GM12878 (cell line): Measurements from ENCODE around the gene RASGRP2.

Experiments
- EED ChIP-seq: sonication (generic); IDR thresholded peaks from 2 replicates; pipeline ENCODE4 v1.6.1; 2016; ENCODE audit warnings: antibody characterized with exemption, low read depth
- EP300 ChIP-seq, 2 experiments: fragments of 150-350 bp in 1 of 2; IDR thresholded peaks; 2 replicates each; pipeline ENCODE4 v1.6.1; 2011 to 2012; ENCODE audit warnings: low read depth in 2 of 2, low read length in 2 of 2, borderline replicate concordance in 1 of 2, improper control_type of control experiment in 1 of 2, inconsistent platforms in 1 of 2; ENCODE audit not compliant: control insufficient read depth in 1 of 2
- HCFC1 ChIP-seq: fragments of 150-350 bp; IDR thresholded peaks from 2 replicates; pipeline ENCODE4 v1.6.1; 2014; ENCODE audit warnings: low read length
- JUND ChIP-seq: IDR thresholded peaks from 2 replicates; pipeline ENCODE4 v1.6.1; 2012; ENCODE audit warnings: low read depth, mild to moderate bottlenecking, low read length, improper control_type of control experiment, moderate library complexity
- MXI1 ChIP-seq: fragments of 150-350 bp; IDR thresholded peaks from 2 replicates; pipeline ENCODE4 v1.6.1; 2011; ENCODE audit warnings: low read depth, mild to moderate bottlenecking, inconsistent platforms, low read length, improper control_type of control experiment
- POLR2A ChIP-seq: IDR thresholded peaks from 2 replicates; pipeline ENCODE4 v1.6.1; 2011; ENCODE audit warnings: low read depth, mild to moderate bottlenecking, low read length
- RBBP5 ChIP-seq: fragments of 200-600 bp; sonication (generic); conservative IDR thresholded peaks from 2 replicates; pipeline ENCODE4 v1.6.1; 2016
- SIN3A ChIP-seq: IDR thresholded peaks from 2 replicates; pipeline ENCODE4 v1.6.1; 2012; ENCODE audit warnings: low read depth, low read length, improper control_type of control experiment
- SIX5 ChIP-seq: IDR thresholded peaks from 2 replicates; pipeline ENCODE4 v1.6.1; 2011; ENCODE audit warnings: mild to moderate bottlenecking, low read depth, low read length, moderate library complexity; ENCODE audit not compliant: severe bottlenecking
- ZNF217 ChIP-seq: fragments of 450-650 bp; IDR thresholded peaks from 2 replicates; pipeline ENCODE4 v1.6.1; 2017; ENCODE audit warnings: antibody characterized with exemption, mild to moderate bottlenecking
- ZNF384 ChIP-seq: IDR thresholded peaks from 2 replicates; pipeline ENCODE4 v1.6.1; 2012; ENCODE audit warnings: low read depth, mild to moderate bottlenecking, low read length, improper control_type of control experiment, borderline replicate concordance
- TF ChIP-seq, protein P1 (sequence below): fragments of 450-650 bp; IDR thresholded peaks from 2 replicates; pipeline ENCODE4 v1.6.1; 2017; ENCODE audit warnings: mild to moderate bottlenecking, moderate library complexity
- TF ChIP-seq, protein P2 (sequence below), 3 experiments: IDR thresholded peaks in 2 of 3; conservative IDR thresholded peaks in 1 of 3; 2 replicates each; pipeline ENCODE4 v1.5.1; 2011; ENCODE audit warnings: low read depth in 3 of 3, low read length in 3 of 3, mild to moderate bottlenecking in 3 of 3, control low read depth in 2 of 3, moderate library complexity in 2 of 3, inconsistent platforms in 1 of 3, mixed read lengths in 1 of 3; ENCODE audit not compliant: control insufficient read depth in 2 of 3, insufficient read depth in 1 of 3; ENCODE audit errors: extremely low read depth in 1 of 3

DNA sequence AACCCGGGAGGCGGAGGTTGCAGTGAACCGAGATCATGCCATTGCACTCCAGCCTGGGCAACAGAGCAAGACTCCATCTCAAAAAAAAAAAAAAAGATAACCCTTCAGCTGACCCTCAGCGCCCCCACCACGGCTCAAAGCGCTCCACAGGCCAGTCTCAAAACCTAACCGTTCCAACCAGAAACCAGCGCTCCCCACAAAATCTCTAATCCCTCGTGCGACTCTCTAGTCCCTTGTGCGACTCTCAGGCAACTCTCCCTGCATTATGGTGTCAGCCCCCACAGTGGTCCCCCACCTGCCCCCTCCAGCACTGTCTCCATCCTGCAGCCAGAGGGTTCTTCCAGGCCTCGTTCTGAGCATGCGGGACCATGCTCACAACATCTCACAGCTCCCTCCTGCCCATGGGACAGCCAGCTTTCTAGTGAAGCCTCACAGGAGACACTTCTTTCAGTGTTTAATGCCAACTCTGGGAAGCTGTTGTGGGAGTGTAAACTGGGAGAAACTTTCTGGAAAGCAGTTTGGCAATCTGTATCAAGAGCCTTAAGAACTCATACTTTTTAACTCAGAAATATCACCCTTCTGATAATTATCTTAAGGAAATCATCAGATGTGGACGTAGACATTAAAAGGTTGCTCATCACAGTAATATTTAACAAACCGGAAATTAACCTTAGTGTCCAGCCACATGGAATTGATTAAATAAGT lies 4.2 kb upstream of the RASGRP2 start:
- no peak for TF ChIP-seq SIX5
- TF ChIP-seq, protein P1, sequence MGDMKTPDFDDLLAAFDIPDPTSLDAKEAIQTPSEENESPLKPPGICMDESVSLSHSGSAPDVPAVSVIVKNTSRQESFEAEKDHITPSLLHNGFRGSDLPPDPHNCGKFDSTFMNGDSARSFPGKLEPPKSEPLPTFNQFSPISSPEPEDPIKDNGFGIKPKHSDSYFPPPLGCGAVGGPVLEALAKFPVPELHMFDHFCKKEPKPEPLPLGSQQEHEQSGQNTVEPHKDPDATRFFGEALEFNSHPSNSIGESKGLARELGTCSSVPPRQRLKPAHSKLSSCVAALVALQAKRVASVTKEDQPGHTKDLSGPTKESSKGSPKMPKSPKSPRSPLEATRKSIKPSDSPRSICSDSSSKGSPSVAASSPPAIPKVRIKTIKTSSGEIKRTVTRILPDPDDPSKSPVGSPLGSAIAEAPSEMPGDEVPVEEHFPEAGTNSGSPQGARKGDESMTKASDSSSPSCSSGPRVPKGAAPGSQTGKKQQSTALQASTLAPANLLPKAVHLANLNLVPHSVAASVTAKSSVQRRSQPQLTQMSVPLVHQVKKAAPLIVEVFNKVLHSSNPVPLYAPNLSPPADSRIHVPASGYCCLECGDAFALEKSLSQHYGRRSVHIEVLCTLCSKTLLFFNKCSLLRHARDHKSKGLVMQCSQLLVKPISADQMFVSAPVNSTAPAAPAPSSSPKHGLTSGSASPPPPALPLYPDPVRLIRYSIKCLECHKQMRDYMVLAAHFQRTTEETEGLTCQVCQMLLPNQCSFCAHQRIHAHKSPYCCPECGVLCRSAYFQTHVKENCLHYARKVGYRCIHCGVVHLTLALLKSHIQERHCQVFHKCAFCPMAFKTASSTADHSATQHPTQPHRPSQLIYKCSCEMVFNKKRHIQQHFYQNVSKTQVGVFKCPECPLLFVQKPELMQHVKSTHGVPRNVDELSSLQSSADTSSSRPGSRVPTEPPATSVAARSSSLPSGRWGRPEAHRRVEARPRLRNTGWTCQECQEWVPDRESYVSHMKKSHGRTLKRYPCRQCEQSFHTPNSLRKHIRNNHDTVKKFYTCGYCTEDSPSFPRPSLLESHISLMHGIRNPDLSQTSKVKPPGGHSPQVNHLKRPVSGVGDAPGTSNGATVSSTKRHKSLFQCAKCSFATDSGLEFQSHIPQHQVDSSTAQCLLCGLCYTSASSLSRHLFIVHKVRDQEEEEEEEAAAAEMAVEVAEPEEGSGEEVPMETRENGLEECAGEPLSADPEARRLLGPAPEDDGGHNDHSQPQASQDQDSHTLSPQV = no peak
- TF ChIP-seq MXI1 = no peak
- TF ChIP-seq, protein P2, sequence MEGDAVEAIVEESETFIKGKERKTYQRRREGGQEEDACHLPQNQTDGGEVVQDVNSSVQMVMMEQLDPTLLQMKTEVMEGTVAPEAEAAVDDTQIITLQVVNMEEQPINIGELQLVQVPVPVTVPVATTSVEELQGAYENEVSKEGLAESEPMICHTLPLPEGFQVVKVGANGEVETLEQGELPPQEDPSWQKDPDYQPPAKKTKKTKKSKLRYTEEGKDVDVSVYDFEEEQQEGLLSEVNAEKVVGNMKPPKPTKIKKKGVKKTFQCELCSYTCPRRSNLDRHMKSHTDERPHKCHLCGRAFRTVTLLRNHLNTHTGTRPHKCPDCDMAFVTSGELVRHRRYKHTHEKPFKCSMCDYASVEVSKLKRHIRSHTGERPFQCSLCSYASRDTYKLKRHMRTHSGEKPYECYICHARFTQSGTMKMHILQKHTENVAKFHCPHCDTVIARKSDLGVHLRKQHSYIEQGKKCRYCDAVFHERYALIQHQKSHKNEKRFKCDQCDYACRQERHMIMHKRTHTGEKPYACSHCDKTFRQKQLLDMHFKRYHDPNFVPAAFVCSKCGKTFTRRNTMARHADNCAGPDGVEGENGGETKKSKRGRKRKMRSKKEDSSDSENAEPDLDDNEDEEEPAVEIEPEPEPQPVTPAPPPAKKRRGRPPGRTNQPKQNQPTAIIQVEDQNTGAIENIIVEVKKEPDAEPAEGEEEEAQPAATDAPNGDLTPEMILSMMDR (IDR thresholded peaks at IDR 0.05 in 2 of 3, conservative IDR thresholded peaks at IDR 0.05 in 1 of 3; ENCODE audit: control insufficient read depth in 2 of 3, extremely low read depth in 1 of 3, insufficient read depth in 1 of 3, low read depth in 3 of 3, low read length in 3 of 3) = no peak
- TF ChIP-seq ZNF384 = no peak
- no peak for TF ChIP-seq JUND
- no peak for TF ChIP-seq EED
- TF ChIP-seq RBBP5 = no peak
- TF ChIP-seq EP300 (IDR thresholded peaks at IDR 0.05; ENCODE audit: borderline replicate concordance in 1 of 2, control insufficient read depth in 1 of 2, low read depth in 2 of 2, low read length in 2 of 2) = no peak
- TF ChIP-seq ZNF217 = no peak
- TF ChIP-seq POLR2A = no peak
- no peak for TF ChIP-seq HCFC1
- no peak for TF ChIP-seq SIN3A
